Osteocyte (in vitro differentiated cells): ENCODE measurements around the gene RFPL3. TPM values are rescaled to one million over a fixed set of nuclear protein-coding genes. Genes with fewer than 3 reads are reported as not detected.
A peak's percentile ranks its signal among the peaks of the same experiment; 100 is the strongest.

Source experiments
- DNase-seq: peaks from one replicate; pipeline ENCODE4 v3.0.0; 2021; ENCODE audit warnings: mixed read lengths; ENCODE audit not compliant: unreplicated experiment; ENCODE audit errors: extremely low spot score
- H3K27ac Mint-ChIP-seq: one replicate; pipeline ENCODE4 v1.8.0; 2021; ENCODE audit warnings: mild to moderate bottlenecking, mixed read lengths; ENCODE audit not compliant: unreplicated experiment
- H3K27me3 Mint-ChIP-seq: one replicate; pipeline ENCODE4 v1.8.0; 2021; ENCODE audit warnings: mixed read lengths; ENCODE audit not compliant: unreplicated experiment
- H3K36me3 Mint-ChIP-seq: one replicate; pipeline ENCODE4 v1.8.0; 2021; ENCODE audit warnings: mixed read lengths; ENCODE audit not compliant: unreplicated experiment
- H3K4me1 Mint-ChIP-seq: one replicate; pipeline ENCODE4 v1.8.0; 2021; ENCODE audit warnings: mixed read lengths; ENCODE audit not compliant: unreplicated experiment
- H3K4me3 Mint-ChIP-seq: one replicate; pipeline ENCODE4 v1.8.0; 2021; ENCODE audit warnings: mild to moderate bottlenecking, moderate library complexity, mixed read lengths; ENCODE audit not compliant: unreplicated experiment
- H3K9me3 Mint-ChIP-seq: one replicate; pipeline ENCODE4 v1.8.0; 2021; ENCODE audit warnings: mixed read lengths; ENCODE audit not compliant: unreplicated experiment
- total RNA-seq: library from RNA; stranded (reverse); gene quantifications from 2 replicates; pipeline ENCODE4 v1.2.1, GENCODE V29; 2021
- TF ChIP-seq, protein P1 (sequence below): fragments of 200-600 bp; sonication (generic); IDR thresholded peaks from 2 replicates; pipeline ENCODE4 v1.5.0; 2021; ENCODE audit warnings: antibody characterized with exemption, mild to moderate bottlenecking, moderate library complexity

Gene RFPL3
- total RNA-seq, 1 donor from 2014 or later: not detected

DNA sequence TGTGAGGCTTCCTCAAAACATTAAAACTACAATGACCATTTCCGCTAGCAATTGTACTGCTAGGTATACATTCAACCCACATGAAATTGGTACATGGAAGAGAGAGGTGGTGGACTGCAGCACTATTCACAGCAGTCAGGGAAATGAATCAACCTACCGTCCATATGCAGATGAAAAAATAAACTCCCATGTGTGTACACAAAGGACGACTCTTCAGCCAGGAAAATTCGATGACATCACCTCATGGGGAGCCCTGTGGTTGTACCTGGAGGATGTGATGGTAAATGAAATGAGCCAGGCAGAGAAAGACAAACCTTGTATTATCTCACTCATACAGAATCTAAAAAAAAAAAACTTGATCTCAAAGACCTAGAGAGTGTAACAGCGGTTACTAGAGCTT, 23.3 kb downstream of the RFPL3 start:
- H3K9me3 Mint-ChIP-seq: no peaks in the 10 kb centered on the region
- H3K4me1 Mint-ChIP-seq: no peaks in the 10 kb centered on the region
- H3K27me3 Mint-ChIP-seq: no peaks in the 10 kb centered on the region
- H3K27ac Mint-ChIP-seq: no peak overlapping the region
- H3K36me3 Mint-ChIP-seq: peaks cover 3% of the 10 kb centered on the region
- TF ChIP-seq, protein P1, sequence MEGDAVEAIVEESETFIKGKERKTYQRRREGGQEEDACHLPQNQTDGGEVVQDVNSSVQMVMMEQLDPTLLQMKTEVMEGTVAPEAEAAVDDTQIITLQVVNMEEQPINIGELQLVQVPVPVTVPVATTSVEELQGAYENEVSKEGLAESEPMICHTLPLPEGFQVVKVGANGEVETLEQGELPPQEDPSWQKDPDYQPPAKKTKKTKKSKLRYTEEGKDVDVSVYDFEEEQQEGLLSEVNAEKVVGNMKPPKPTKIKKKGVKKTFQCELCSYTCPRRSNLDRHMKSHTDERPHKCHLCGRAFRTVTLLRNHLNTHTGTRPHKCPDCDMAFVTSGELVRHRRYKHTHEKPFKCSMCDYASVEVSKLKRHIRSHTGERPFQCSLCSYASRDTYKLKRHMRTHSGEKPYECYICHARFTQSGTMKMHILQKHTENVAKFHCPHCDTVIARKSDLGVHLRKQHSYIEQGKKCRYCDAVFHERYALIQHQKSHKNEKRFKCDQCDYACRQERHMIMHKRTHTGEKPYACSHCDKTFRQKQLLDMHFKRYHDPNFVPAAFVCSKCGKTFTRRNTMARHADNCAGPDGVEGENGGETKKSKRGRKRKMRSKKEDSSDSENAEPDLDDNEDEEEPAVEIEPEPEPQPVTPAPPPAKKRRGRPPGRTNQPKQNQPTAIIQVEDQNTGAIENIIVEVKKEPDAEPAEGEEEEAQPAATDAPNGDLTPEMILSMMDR: no peak
- no peak overlapping the region for H3K4me3 Mint-ChIP-seq
- no peak for DNase-seq

DNA sequence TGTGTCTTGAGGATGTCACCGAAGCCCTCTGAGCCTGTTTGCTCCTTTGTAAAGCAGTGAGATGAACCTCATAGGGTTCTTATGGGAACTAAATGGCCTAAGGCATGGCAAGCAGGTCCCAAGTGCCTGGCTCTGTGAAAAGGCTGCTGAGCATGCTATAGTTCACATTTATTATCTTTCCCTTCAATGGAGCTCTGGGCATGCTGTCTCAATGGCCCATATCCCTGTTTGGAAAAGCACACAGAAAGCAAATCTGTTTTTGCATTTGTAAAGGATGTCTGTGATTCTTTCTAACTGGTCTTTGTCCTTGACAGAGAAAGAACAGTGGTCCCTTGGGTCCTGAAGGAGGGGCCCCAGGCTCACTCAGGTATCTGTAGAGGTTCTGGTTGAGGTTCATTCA, 28.0 kb downstream of the RFPL3 start:
- no peaks in the 10 kb centered on the region for H3K9me3 Mint-ChIP-seq
- no peaks in the 10 kb centered on the region for H3K4me1 Mint-ChIP-seq
- H3K4me3 Mint-ChIP-seq: no peak overlapping the region
- peaks cover 37% of the 10 kb centered on the region for H3K36me3 Mint-ChIP-seq
- no peaks in the 10 kb centered on the region for H3K27me3 Mint-ChIP-seq
- TF ChIP-seq, protein P1: no peak
- no peak overlapping the region for H3K27ac Mint-ChIP-seq
- no peak for DNase-seq

DNA sequence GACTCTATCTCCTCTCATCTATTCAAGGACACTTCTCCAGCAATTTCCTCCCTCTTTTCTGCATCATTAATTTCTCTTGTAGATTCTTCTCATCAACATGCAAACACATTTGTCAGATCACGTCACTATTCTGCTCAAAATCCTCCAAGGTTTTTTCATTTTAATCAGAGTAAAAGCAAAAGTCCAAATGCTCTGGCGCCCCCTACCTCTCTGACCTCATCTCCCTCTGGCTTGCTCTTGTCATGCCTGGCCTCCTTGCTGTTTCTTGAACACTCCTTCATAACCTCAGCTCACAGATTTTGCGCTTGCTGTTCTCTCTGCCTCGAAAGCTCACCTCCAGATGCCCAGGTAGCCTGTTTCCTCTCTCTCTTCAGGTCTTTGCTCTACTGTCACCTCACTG, 32.0 kb downstream of the RFPL3 start:
- H3K27ac Mint-ChIP-seq: no peak overlapping the region
- TF ChIP-seq, protein P1: peak; percentile 45
- no peak overlapping the region for H3K4me3 Mint-ChIP-seq
- no peaks in the 10 kb centered on the region for H3K9me3 Mint-ChIP-seq
- peaks cover 63% of the 10 kb centered on the region for H3K36me3 Mint-ChIP-seq
- H3K4me1 Mint-ChIP-seq: no peaks in the 10 kb centered on the region
- DNase-seq: no peak
- H3K27me3 Mint-ChIP-seq: no peaks in the 10 kb centered on the region

DNA sequence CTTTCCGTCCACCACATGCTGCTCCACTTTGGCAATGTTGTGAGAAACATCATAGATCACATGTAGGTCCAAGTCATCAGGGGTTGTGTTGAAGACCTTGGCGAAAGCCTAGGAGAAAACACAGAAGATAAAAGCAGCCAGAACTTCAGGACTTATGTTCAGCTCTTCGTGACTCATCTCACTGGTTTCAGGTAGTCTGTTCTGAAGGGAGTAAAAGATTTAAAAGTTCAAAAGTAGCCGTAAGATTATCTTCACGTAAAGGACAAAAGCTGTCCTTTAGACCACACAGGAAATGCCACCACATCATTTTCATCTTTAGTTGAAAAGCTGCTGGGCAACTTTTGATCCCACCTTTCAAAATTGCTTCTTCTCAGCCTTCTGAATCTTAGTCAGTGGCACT, 37.4 kb downstream of the RFPL3 start:
- no peak overlapping the region for H3K27ac Mint-ChIP-seq
- TF ChIP-seq, protein P1: no peak
- no peak for DNase-seq
- peaks cover 65% of the 10 kb centered on the region for H3K36me3 Mint-ChIP-seq
- H3K27me3 Mint-ChIP-seq: no peaks in the 10 kb centered on the region
- no peak overlapping the region for H3K4me3 Mint-ChIP-seq
- H3K4me1 Mint-ChIP-seq: no peaks in the 10 kb centered on the region
- H3K9me3 Mint-ChIP-seq: no peaks in the 10 kb centered on the region

DNA sequence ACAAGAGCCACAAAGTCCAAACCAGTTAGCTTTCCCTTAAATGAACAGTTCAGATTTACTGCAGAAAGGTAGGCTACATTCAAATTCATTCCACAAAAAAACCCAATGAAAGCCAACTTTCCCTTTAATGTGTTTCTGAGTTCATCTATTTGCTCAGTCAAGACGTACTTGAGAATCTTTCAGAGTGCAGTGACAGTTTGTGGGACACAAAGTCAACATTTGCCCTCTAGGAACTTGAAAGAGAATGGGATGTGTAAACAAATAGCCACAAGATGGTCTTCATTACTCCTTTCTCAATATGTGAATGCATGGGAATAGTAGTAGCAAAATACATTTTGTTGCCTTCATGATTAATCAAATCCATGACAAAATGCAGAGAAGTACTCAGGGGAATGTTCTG, 38.6 kb downstream of the RFPL3 start:
- H3K36me3 Mint-ChIP-seq: peaks cover 73% of the 10 kb centered on the region
- H3K27ac Mint-ChIP-seq: no peak overlapping the region
- H3K27me3 Mint-ChIP-seq: no peaks in the 10 kb centered on the region
- DNase-seq: no peak
- no peak overlapping the region for H3K4me3 Mint-ChIP-seq
- no peaks in the 10 kb centered on the region for H3K4me1 Mint-ChIP-seq
- no peaks in the 10 kb centered on the region for H3K9me3 Mint-ChIP-seq
- TF ChIP-seq, protein P1: no peak
